HFFc6 (cell line): ENCODE results near the gene RIMS4. TPM values are rescaled to one million over a fixed set of nuclear protein-coding genes. Genes with fewer than 3 reads are reported as not detected.

Source experiments
- DNase-seq: peaks from one replicate; pipeline ENCODE4 v3.0.0-alpha.2; 2018
- H3K27ac Mint-ChIP-seq: 2 replicates; pipeline ENCODE4 v1.8.0; 2020; ENCODE audit warnings: mild to moderate bottlenecking, mixed read lengths
- H3K27me3 Mint-ChIP-seq: 2 replicates; pipeline ENCODE4 v1.8.0; 2021; ENCODE audit warnings: mild to moderate bottlenecking, moderate library complexity, mixed read lengths; ENCODE audit not compliant: insufficient read depth
- H3K36me3 Mint-ChIP-seq: 2 replicates; pipeline ENCODE4 v1.8.0; 2021; ENCODE audit warnings: low read depth, mixed read lengths
- H3K4me1 Mint-ChIP-seq: 2 replicates; pipeline ENCODE4 v1.8.0; 2020; ENCODE audit warnings: low read depth, mixed read lengths
- H3K4me3 Mint-ChIP-seq: 2 replicates; pipeline ENCODE4 v1.8.0; 2020; ENCODE audit warnings: mild to moderate bottlenecking, moderate library complexity, mixed read lengths
- H3K9me3 Mint-ChIP-seq: 2 replicates; pipeline ENCODE4 v1.8.0; 2020; ENCODE audit warnings: mild to moderate bottlenecking, mixed read lengths
- CTCF ChIP-seq: fragments of 200-600 bp; sonication (generic); IDR thresholded peaks from 2 replicates; pipeline ENCODE4 v1.5.0; 2021; ENCODE audit warnings: antibody characterized with exemption, mild to moderate bottlenecking
- total RNA-seq, 6 experiments: library from RNA; stranded (reverse); fragmentation: NEBNext Ultra II Directional; extraction: Animal tissue kit (Norgen Biotek cat#: 25700); gene quantifications; 2 replicates in 1 of 6; 3 replicates in 5 of 6; pipeline ENCODE4 v1.2.3, GENCODE V29; 2021

RIMS4 gene
- total RNA-seq, 6 experiments from 2014 or later: not detected

DNA sequence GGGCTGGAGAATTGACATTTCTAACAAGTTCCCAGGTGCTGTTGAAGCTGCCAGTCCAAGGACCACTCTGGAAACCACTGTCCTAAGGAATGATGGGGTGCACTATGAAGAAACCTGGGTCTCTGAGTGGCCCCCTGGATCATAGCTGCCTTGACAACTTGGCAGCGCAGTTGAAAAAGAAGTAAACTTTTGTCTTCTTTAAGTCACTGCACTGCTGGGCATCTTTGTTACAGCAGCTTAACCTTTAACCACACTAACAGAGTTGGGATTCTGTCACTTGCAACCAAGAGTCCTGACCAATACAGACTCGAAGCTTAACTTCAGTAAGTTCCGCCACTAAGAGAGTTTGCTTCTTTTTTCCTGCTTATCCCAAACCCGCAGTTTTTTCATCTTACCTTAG, 73.2 kb downstream of the RIMS4 start:
- TF ChIP-seq CTCF: no peak
- peaks cover 11% of the 10 kb centered on the region for H3K36me3 Mint-ChIP-seq
- H3K4me3 Mint-ChIP-seq: no peak overlapping the region
- no peak overlapping the region for H3K27ac Mint-ChIP-seq
- DNase-seq: no peak
- peaks cover 47% of the 10 kb centered on the region for H3K4me1 Mint-ChIP-seq
- peaks cover 15% of the 10 kb centered on the region for H3K27me3 Mint-ChIP-seq
- peaks cover 4% of the 10 kb centered on the region; the same call in 1 of the 2 replicates for H3K9me3 Mint-ChIP-seq

DNA sequence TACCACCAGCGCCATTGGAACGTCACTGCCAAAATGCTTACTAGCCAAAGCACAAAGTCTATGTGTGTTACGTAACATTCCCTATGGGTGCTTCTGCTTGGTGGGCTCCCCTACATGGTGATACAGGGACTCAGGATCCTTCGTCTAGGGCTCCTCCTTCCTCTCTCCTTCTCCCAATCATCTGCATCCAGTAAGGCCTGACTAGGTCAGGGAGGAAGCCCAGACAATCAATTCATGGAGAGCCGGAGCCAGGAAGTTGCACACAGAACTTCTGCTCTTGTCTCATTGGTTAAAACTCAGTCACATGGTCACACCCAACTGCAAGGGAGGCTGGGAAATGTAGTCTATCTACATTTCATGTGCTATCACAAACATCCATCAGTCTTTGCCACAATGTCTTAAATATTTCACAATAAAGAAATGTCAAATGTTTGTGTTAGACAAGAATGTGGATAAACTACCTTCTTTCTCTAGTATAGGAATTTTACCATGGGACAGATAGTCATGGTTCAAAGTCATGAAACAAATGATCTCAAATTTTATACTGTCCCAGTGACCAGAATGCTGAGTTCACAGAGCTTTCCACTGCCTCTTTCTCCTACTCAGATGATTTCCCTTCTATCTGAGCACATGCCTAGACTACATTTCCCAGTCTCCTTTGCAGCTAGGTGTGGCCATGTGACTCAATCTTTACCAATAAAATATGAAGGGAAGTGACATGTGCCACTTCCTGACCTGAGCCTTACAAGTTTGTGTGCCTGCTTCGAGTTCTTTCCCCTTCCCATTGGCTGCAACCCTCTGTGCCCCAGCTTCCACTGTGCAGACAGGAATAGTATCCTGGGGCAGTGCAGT, 74.0 kb downstream of the RIMS4 start:
- H3K4me3 Mint-ChIP-seq: peak overlapping the region; percentile 64; the same call in 1 of the 2 replicates
- TF ChIP-seq CTCF: peak; percentile 21
- DNase-seq: peak; percentile 66
- peaks cover 50% of the 10 kb centered on the region for H3K4me1 Mint-ChIP-seq
- H3K9me3 Mint-ChIP-seq: peaks cover 9% of the 10 kb centered on the region
- H3K36me3 Mint-ChIP-seq: peaks cover 11% of the 10 kb centered on the region
- H3K27ac Mint-ChIP-seq: peak overlapping the region; percentile 55
- H3K27me3 Mint-ChIP-seq: peaks cover 9% of the 10 kb centered on the region

DNA sequence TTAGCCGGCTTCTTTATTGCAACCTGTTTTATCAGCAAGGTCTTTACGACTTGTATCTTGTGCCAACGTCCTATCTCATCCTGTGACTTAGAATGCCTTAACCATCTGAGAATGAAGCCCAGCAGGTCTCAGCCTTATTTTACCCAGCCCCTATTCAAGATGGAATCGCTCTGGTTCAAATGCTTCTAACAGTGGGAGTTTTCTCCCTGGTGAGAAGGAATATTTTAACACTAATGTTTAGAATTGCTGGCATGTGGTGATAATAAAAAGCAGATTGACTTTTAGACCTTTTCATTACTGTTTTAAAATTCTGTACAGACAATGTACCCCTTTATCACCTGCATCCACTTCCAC, 74.6 kb downstream of the RIMS4 start:
- H3K9me3 Mint-ChIP-seq: peaks cover 12% of the 10 kb centered on the region
- no peak for TF ChIP-seq CTCF
- peak overlapping the region; percentile 55; the same call in 1 of the 2 replicates for H3K27ac Mint-ChIP-seq
- H3K4me1 Mint-ChIP-seq: peaks cover 52% of the 10 kb centered on the region
- H3K4me3 Mint-ChIP-seq: peak overlapping the region; percentile 64; the same call in 1 of the 2 replicates
- H3K27me3 Mint-ChIP-seq: peaks cover 7% of the 10 kb centered on the region
- H3K36me3 Mint-ChIP-seq: peaks cover 12% of the 10 kb centered on the region
- DNase-seq: no peak

DNA sequence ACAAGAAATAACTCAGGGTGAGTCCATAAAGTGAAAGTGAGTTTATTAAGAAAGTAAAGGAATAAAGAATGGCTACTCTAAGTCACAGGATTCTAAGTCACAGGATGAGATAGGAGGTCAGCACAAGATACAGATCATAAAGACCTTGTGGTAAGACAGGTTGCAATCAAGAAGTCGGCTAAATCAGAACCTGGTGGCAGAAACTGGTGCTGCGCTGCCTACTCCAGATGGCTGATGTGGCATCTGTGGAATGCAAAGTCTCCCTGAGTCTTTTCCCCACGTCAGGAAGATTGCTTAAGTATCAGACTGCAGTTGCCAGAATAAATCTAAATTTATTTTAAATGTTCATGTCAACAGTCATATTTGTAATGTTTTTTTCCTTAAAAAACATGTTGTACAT, 75.4 kb downstream of the RIMS4 start:
- Mint-ChIP-seq H3K4me3 (peak overlapping the region; percentile 43; the same call in 1 of the 2 replicates), H3K9me3 (peaks cover 16% of the 10 kb centered on the region), H3K4me1 (peaks cover 59% of the 10 kb centered on the region), H3K27ac (peak overlapping the region; percentile 3; the same call in 1 of the 2 replicates), H3K36me3 (peaks cover 16% of the 10 kb centered on the region), H3K27me3 (peaks cover 5% of the 10 kb centered on the region; the same call in 1 of the 2 replicates)
- TF ChIP-seq CTCF: peak; percentile 72
- DNase-seq: peak; percentile 61

DNA sequence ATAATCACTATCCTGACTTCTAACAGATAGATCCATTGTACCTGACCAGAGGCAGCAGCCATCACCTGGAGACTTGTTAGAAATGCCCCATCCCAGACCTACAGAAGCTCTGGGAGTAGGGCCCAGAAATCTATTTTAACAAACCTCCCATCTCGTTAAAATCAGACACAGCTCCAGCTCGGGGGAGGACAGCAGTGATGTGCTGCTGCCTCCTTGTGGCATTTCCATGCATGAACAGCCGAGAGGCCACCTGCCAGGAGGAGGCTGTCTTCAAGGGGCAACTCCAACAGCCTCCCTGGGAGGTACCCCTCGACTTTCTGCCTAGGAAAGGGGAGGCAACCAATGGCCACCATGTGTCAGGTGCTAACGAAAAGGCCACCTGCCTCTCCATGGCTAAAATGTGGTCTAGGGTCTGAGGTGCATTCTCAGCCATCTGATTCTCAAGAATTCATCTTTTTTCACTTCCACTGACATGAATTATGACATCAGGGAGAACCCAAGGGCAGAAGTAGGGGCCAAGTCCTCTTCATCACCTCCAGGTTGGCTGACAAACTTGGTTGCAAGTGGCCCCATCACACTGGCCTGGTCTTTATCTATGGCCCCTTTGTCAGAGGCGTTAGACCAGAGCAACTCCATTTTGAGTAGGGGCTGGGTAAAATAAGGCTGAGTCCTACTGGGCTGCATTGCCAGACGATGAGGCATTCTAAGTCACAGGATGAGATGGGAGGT, 76.8 kb downstream of the RIMS4 start:
- H3K4me3 Mint-ChIP-seq: no peak overlapping the region; the same call in 1 of the 2 replicates
- peaks cover 16% of the 10 kb centered on the region for H3K9me3 Mint-ChIP-seq
- H3K27ac Mint-ChIP-seq: no peak overlapping the region
- peaks cover 2% of the 10 kb centered on the region; the same call in 1 of the 2 replicates for H3K27me3 Mint-ChIP-seq
- peak; percentile 96 for TF ChIP-seq CTCF
- DNase-seq: peak; percentile 64
- H3K36me3 Mint-ChIP-seq: peaks cover 12% of the 10 kb centered on the region
- H3K4me1 Mint-ChIP-seq: peaks cover 73% of the 10 kb centered on the region
